Astrocyte (in vitro differentiated cells and primary cell): ENCODE data around the gene NFIA. TPM values are rescaled to one million over a fixed set of nuclear protein-coding genes. Genes with fewer than 3 reads are reported as not detected.

Experiments used
- DNase-seq: peaks from one replicate; pipeline ENCODE4 v3.0.0-alpha.2; 2010; ENCODE audit warnings: low read depth
- FAIRE-seq: peaks from 2 replicates; lab custom pipeline; 2011; peaks lifted over from hg19 to GRCh38; lab: Jason Lieb, UNC
- H2AFZ ChIP-seq: 2 replicates; pipeline ENCODE4 v1.6.0; 2012; ENCODE audit warnings: low read depth, low read length, inconsistent platforms
- H3K27ac ChIP-seq: 2 replicates; pipeline ENCODE4 v1.5.1; 2011; ENCODE audit warnings: low read depth, low read length, inconsistent platforms
- H3K27me3 ChIP-seq: 2 replicates; pipeline ENCODE4 v1.6.0; 2011; ENCODE audit warnings: low read length, inconsistent platforms; ENCODE audit not compliant: insufficient read depth
- H3K36me3 ChIP-seq: 2 replicates; pipeline ENCODE4 v1.5.1; 2011; ENCODE audit warnings: low read length, inconsistent platforms; ENCODE audit not compliant: insufficient read depth
- H3K4me1 ChIP-seq: 2 replicates; pipeline ENCODE4 v1.5.1; 2011; ENCODE audit warnings: low read length, inconsistent platforms; ENCODE audit not compliant: insufficient read depth
- H3K4me2 ChIP-seq: 2 replicates; pipeline ENCODE4 v1.6.0; 2012; ENCODE audit warnings: low read length, inconsistent platforms
- H3K4me3 ChIP-seq: 2 replicates; pipeline ENCODE4 v1.5.1; 2011; ENCODE audit warnings: low read depth, mild to moderate bottlenecking, low read length, inconsistent platforms; ENCODE audit not compliant: insufficient read depth
- H3K79me2 ChIP-seq: 2 replicates; pipeline ENCODE4 v1.6.0; 2012; ENCODE audit warnings: mild to moderate bottlenecking, low read length, inconsistent platforms; ENCODE audit not compliant: insufficient read depth
- H3K9ac ChIP-seq: 2 replicates; pipeline ENCODE4 v1.6.0; 2012; ENCODE audit warnings: mild to moderate bottlenecking, low read length, inconsistent platforms
- H3K9me3 ChIP-seq: 2 replicates; pipeline ENCODE4 v1.5.1; 2012; ENCODE audit warnings: low read depth, mild to moderate bottlenecking, low read length, inconsistent platforms; ENCODE audit not compliant: insufficient read depth
- H4K20me1 ChIP-seq: 2 replicates; pipeline ENCODE4 v1.6.0; 2012; ENCODE audit warnings: low read length, inconsistent platforms; ENCODE audit not compliant: insufficient read depth
- H3K27ac Mint-ChIP-seq: one replicate; pipeline ENCODE4 v1.8.0; 2021; ENCODE audit warnings: mild to moderate bottlenecking, mixed read lengths; ENCODE audit not compliant: unreplicated experiment
- H3K27me3 Mint-ChIP-seq: one replicate; pipeline ENCODE4 v1.8.0; 2021; ENCODE audit warnings: low read depth, mixed read lengths; ENCODE audit not compliant: unreplicated experiment
- H3K36me3 Mint-ChIP-seq: one replicate; pipeline ENCODE4 v1.8.0; 2021; ENCODE audit warnings: low read depth, mixed read lengths; ENCODE audit not compliant: unreplicated experiment
- H3K4me1 Mint-ChIP-seq: one replicate; pipeline ENCODE4 v1.8.0; 2021; ENCODE audit warnings: low read depth, mixed read lengths; ENCODE audit not compliant: unreplicated experiment
- H3K4me3 Mint-ChIP-seq: one replicate; pipeline ENCODE4 v1.8.0; 2021; ENCODE audit warnings: mild to moderate bottlenecking, moderate library complexity, mixed read lengths; ENCODE audit not compliant: unreplicated experiment
- H3K9me3 Mint-ChIP-seq: one replicate; pipeline ENCODE4 v1.8.0; 2021; ENCODE audit warnings: mild to moderate bottlenecking, mixed read lengths; ENCODE audit not compliant: unreplicated experiment
- CTCF ChIP-seq: IDR thresholded peaks from 2 replicates; pipeline ENCODE4 v1.5.1; 2011; ENCODE audit warnings: low read depth, mild to moderate bottlenecking, inconsistent platforms, low read length, moderate library complexity; ENCODE audit not compliant: insufficient read depth
- EZH2 ChIP-seq: IDR thresholded peaks from 2 replicates; pipeline ENCODE4 v1.6.1; 2012; ENCODE audit warnings: mild to moderate bottlenecking, low read length, inconsistent platforms; ENCODE audit not compliant: insufficient read depth
- total RNA-seq: library from RNA; stranded (reverse); gene quantifications from 2 replicates; pipeline ENCODE4 v1.2.1, GENCODE V29; 2021

Gene NFIA
- total RNA-seq, 1 donor from 2014 or later: 4.6 TPM

- FAIRE-seq (no peak), DNase-seq (no peak)
- peaks cover 6% of the 10 kb centered on the region for H3K4me1 Mint-ChIP-seq
- Histone ChIP-seq H3K27me3 (peaks cover 3% of the 10 kb centered on the region), H3K4me2 (no peak overlapping the region), H3K79me2 (no peaks in the 10 kb centered on the region), H3K36me3 (no peaks in the 10 kb centered on the region), H3K4me1 (no peaks in the 10 kb centered on the region), H3K9ac (no peak overlapping the region), H3K9me3 (no peaks in the 10 kb centered on the region), H4K20me1 (no peaks in the 10 kb centered on the region), H2AFZ (no peak overlapping the region), H3K4me3 (no peak overlapping the region), H3K27ac (no peak overlapping the region)
- H3K9me3 Mint-ChIP-seq: no peaks in the 10 kb centered on the region
- no peak for TF ChIP-seq EZH2
- TF ChIP-seq CTCF: no peak
- no peak overlapping the region for H3K4me3 Mint-ChIP-seq
- H3K36me3 Mint-ChIP-seq: no peaks in the 10 kb centered on the region
- no peaks in the 10 kb centered on the region for H3K27me3 Mint-ChIP-seq
- H3K27ac Mint-ChIP-seq: no peak overlapping the region
Observed at GRCh38 chr1:61361931-61362330, 279.6 kb downstream of the NFIA start.

- H3K27me3 ChIP-seq: peaks cover 3% of the 10 kb centered on the region
- H3K4me3 ChIP-seq: no peak overlapping the region
- no peaks in the 10 kb centered on the region for H3K9me3 ChIP-seq
- no peaks in the 10 kb centered on the region for H3K79me2 ChIP-seq
- no peak overlapping the region for H3K27ac Mint-ChIP-seq
- H3K27ac ChIP-seq: no peak overlapping the region
- no peak overlapping the region for H2AFZ ChIP-seq
- H3K4me1 Mint-ChIP-seq: peaks cover 3% of the 10 kb centered on the region
- no peaks in the 10 kb centered on the region for H3K4me1 ChIP-seq
- no peak overlapping the region for H3K4me2 ChIP-seq
- no peaks in the 10 kb centered on the region for H4K20me1 ChIP-seq
- no peak overlapping the region for H3K4me3 Mint-ChIP-seq
- H3K9me3 Mint-ChIP-seq: no peaks in the 10 kb centered on the region
- H3K36me3 ChIP-seq: no peaks in the 10 kb centered on the region
- TF ChIP-seq CTCF (no peak), EZH2 (no peak)
- no peak for DNase-seq
- peaks cover 2% of the 10 kb centered on the region for H3K27me3 Mint-ChIP-seq
- no peak for FAIRE-seq
- H3K36me3 Mint-ChIP-seq: no peaks in the 10 kb centered on the region
- no peak overlapping the region for H3K9ac ChIP-seq
Observed at GRCh38 chr1:61362351-61362750, 280.0 kb downstream of the NFIA start.

- TF ChIP-seq EZH2 (no peak), CTCF (no peak)
- Histone ChIP-seq H3K9ac (no peak overlapping the region), H3K79me2 (no peaks in the 10 kb centered on the region), H3K4me2 (no peak overlapping the region), H3K27ac (no peak overlapping the region), H3K36me3 (no peaks in the 10 kb centered on the region), H2AFZ (no peak overlapping the region), H3K4me3 (no peak overlapping the region), H4K20me1 (no peaks in the 10 kb centered on the region), H3K4me1 (no peaks in the 10 kb centered on the region), H3K27me3 (peaks cover 3% of the 10 kb centered on the region), H3K9me3 (no peaks in the 10 kb centered on the region)
- Mint-ChIP-seq H3K27ac (no peak overlapping the region), H3K4me3 (no peak overlapping the region), H3K9me3 (no peaks in the 10 kb centered on the region), H3K27me3 (peaks cover 3% of the 10 kb centered on the region), H3K36me3 (no peaks in the 10 kb centered on the region), H3K4me1 (peaks cover 14% of the 10 kb centered on the region)
- no peak for FAIRE-seq
- no peak for DNase-seq
Observed at GRCh38 chr1:61368366-61368765, 286.0 kb downstream of the NFIA start.
